Activated CD4-positive, CD25-positive, alpha-beta regulatory T cell treated with anti-CD3 and anti-CD28 coated beads, Interleukin-2, amount 50 U/mL, for 72 hours (primary cell): ENCODE results near the gene SH3GL1.

Source experiments
- DNase-seq: peaks from one replicate; pipeline ENCODE4 v3.0.0; 2021

Gene SH3GL1

GRCh38 chr19:4431808-4432674, 31.7 kb upstream of the SH3GL1 start:
- no peak for DNase-seq

- DNase-seq = no peak
These were observed 30.9 kb upstream of the SH3GL1 start for GRCh38 chr19:4431296-4431695.

GRCh38 chr19:4430760-4431159, 30.4 kb upstream of the SH3GL1 start:
- no peak for DNase-seq

- no peak for DNase-seq
These were observed 29.4 kb upstream of the SH3GL1 start for GRCh38 chr19:4429771-4430171.

- DNase-seq = no peak
These were observed 28.9 kb upstream of the SH3GL1 start for GRCh38 chr19:4429256-4429655.

GRCh38 chr19:4428326-4428975, 28.1 kb upstream of the SH3GL1 start:
- no peak for DNase-seq

GRCh38 chr19:4425537-4425936, 25.2 kb upstream of the SH3GL1 start:
- DNase-seq = no peak

- DNase-seq = no peak
These were observed 23.2 kb upstream of the SH3GL1 start for GRCh38 chr19:4423416-4424126.

- no peak for DNase-seq
These were observed 15.9 kb upstream of the SH3GL1 start for GRCh38 chr19:4416268-4416667.

- no peak for DNase-seq
These were observed 15.0 kb upstream of the SH3GL1 start for GRCh38 chr19:4415352-4415751.

- DNase-seq = no peak
These were observed 14.5 kb upstream of the SH3GL1 start for GRCh38 chr19:4414800-4415321.

GRCh38 chr19:4414144-4414799, 13.9 kb upstream of the SH3GL1 start:
- no peak for DNase-seq

GRCh38 chr19:4413588-4413987, 13.2 kb upstream of the SH3GL1 start:
- no peak for DNase-seq

- DNase-seq = no peak
These were observed 9.0 kb upstream of the SH3GL1 start for GRCh38 chr19:4409123-4409933.

GRCh38 chr19:4406626-4407025, 6.3 kb upstream of the SH3GL1 start:
- no peak for DNase-seq

- no peak for DNase-seq
These were observed 5.6 kb upstream of the SH3GL1 start for GRCh38 chr19:4405977-4406376.

GRCh38 chr19:4403005-4403761, 2.8 kb upstream of the SH3GL1 start:
- DNase-seq = no peak

- peak; percentile 99 for DNase-seq
These were observed 2.0 kb upstream of the SH3GL1 start, which contains the start of gene CHAF1A for GRCh38 chr19:4402171-4403004. Gene CHAF1A (plus strand): TSS chr19:4402640. CDS start chr19:4402763, 123 bp downstream.

- DNase-seq = no peak
These were observed 1.4 kb upstream of the SH3GL1 start for GRCh38 chr19:4401769-4402170.

GRCh38 chr19:4399812-4400134, 574 bp downstream of the SH3GL1 start:
- no peak for DNase-seq
